Measurements from ENCODE around the gene BSN.

The BSN gene, protein sequence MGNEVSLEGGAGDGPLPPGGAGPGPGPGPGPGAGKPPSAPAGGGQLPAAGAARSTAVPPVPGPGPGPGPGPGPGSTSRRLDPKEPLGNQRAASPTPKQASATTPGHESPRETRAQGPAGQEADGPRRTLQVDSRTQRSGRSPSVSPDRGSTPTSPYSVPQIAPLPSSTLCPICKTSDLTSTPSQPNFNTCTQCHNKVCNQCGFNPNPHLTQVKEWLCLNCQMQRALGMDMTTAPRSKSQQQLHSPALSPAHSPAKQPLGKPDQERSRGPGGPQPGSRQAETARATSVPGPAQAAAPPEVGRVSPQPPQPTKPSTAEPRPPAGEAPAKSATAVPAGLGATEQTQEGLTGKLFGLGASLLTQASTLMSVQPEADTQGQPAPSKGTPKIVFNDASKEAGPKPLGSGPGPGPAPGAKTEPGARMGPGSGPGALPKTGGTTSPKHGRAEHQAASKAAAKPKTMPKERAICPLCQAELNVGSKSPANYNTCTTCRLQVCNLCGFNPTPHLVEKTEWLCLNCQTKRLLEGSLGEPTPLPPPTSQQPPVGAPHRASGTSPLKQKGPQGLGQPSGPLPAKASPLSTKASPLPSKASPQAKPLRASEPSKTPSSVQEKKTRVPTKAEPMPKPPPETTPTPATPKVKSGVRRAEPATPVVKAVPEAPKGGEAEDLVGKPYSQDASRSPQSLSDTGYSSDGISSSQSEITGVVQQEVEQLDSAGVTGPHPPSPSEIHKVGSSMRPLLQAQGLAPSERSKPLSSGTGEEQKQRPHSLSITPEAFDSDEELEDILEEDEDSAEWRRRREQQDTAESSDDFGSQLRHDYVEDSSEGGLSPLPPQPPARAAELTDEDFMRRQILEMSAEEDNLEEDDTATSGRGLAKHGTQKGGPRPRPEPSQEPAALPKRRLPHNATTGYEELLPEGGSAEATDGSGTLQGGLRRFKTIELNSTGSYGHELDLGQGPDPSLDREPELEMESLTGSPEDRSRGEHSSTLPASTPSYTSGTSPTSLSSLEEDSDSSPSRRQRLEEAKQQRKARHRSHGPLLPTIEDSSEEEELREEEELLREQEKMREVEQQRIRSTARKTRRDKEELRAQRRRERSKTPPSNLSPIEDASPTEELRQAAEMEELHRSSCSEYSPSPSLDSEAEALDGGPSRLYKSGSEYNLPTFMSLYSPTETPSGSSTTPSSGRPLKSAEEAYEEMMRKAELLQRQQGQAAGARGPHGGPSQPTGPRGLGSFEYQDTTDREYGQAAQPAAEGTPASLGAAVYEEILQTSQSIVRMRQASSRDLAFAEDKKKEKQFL (N-terminal part only)

GRCh38 chr3:49553692-49554632 lies at the start of gene BSN:
Gene BSN (plus strand): TSS chr3:49554477. CDS start chr3:49554603, 126 bp downstream.
- peak; percentile 89 for DNase-seq

DNA sequence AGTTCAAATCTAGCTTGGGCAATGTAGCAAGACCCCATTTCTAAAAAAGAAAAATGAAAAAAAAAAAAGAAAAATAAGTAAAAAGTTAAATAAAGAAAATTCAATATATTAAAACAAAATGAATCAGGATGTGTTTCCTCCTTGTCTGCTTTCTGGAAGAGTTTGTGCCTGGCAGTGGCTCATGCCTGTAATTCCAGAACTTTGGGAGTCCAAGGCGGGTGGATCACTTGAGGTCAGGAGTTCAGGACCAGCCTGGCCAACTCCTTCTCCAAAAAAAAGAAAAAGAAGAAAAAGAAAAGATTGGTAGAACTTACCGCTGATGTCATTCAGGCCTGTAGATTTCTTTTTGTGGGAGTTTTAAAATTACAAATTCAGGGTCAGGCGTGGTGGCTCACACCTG lies 47.4 kb upstream of the BSN start:
- DNase-seq: no peak

- DNase-seq: no peak
Measured at GRCh38 chr3:49509028-49509561, 45.2 kb upstream of the BSN start.

DNA sequence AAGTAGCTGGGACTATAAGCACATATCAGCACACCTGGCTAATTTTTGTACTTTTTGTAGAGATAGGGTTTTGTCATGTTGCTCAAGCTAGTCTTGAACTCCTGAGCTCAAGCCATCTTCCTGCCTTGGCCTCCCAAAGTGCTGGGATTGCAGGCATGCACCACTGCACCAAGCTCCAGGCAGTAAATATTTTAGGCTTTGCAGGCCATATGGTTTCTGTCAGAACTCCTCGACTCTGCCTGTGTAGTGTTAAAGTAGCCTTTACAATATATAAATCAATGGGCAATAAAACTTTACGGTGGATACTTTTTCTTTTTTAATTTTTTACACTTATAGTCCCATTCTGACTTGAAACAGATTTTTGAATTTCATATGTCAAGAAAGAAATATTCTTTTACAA lies 42.6 kb upstream of the BSN start:
- no peak for DNase-seq

- DNase-seq: no peak
Measured at GRCh38 chr3:49512781-49513355, 41.4 kb upstream of the BSN start.

- no peak for DNase-seq
Measured at GRCh38 chr3:49513494-49514124, 40.7 kb upstream of the BSN start.

DNA sequence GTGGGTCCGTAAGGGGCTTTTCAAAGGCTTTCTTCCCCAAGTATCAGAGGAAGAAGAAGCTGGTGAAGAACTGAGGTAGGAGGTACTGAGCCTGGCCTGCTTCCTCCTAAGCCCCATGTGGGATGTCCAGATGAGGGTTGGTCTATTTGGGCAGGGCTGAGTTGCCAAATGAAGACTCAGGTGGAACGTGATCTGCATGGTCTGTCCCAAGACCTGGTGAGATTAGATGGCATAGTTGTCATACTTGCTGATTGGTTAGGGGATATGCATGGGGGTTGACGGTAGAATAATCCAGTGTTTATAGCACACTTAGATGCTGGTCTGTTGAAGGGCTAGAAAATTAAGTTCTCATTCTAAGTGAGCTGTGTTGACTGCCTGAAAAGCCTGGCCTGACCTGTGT lies 36.3 kb upstream of the BSN start:
- DNase-seq: no peak

DNA sequence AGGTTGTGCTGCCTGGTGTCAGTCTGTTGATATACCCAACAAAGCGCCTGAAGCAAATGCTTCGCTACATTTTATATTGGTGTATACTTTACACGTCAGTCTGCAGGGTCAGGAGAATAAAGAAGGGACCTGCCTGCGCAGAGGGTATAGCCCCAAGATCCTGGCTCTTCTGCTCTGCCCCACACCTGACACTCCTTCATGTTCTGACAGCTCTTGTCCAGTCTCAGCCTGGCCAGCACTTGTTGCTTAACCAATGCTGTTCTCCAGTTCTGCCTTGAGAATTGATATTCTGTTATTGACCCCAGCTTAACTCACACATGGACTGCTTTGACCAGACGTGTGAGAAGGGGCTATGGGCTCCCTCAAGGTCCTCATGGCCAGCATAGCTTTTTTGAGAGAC lies 35.8 kb upstream of the BSN start:
- DNase-seq: no peak

DNA sequence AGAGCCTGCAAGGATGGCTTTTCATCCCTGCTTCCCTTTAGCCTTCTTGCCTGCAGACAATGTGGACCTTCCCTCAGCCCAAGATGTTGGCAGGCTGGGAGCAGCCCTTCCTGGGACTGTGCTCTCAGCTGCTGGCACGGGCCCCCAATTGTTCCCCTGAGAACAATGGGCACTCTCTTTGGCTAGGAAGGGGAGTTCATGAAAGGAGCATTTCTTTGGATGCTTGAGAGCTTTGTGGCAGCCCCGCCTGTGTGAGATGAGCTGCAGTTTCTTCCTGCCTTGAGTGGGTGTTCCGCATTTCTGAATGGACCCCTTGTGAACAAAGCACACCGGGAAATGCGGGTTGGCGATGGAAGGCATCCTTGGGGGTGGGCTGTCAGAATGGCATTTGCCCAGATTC lies 35.0 kb upstream of the BSN start:
- DNase-seq: no peak

GRCh38 chr3:49519916-49520385 lies 34.3 kb upstream of the BSN start:
- no peak for DNase-seq

GRCh38 chr3:49523756-49524747 lies 30.2 kb upstream of the BSN start:
- no peak for DNase-seq

DNA sequence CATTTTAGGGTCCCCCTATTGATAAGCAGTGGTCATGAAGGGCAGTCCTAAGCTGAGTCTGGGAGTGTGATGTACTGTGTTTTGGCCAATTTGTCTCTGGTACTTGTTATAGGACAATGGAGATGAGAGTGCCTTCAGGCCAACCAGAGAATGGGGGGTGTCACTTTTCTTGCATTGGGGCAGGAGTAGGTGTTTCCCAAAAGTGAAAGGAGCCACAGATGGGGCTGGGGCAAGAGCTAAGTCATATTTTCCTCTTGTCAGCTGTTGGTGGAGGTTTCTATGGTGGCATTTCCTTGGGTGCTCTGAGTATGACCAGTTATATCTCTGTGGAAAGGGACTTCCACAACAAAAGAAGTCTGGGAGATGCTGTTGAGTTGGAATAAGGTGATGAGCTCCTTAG lies 24.7 kb upstream of the BSN start:
- no peak for DNase-seq

- no peak for DNase-seq
Measured at GRCh38 chr3:49530231-49530630, 24.0 kb upstream of the BSN start.

GRCh38 chr3:49530701-49531100 lies 23.6 kb upstream of the BSN start:
- no peak for DNase-seq

DNA sequence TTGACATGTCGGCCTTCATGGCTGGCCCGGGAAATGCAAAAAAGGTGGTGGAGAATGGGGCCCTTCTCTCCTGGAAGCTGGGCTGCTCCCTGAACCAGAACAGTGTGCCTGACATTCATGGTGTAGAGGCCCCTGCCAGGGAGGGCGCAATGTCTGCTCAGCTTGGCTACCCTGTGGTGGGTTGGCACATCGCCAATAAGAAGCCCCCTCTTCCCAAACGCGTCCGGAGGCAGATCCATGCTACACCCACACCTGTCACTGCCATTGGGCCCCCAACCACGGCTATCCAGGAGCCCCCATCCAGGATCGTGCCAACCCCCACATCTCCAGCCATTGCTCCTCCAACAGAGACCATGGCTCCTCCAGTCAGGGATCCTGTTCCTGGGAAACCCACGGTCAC lies 23.1 kb upstream of the BSN start:
- no peak for DNase-seq

- DNase-seq: no peak
Measured at GRCh38 chr3:49531715-49532114, 22.6 kb upstream of the BSN start.

DNA sequence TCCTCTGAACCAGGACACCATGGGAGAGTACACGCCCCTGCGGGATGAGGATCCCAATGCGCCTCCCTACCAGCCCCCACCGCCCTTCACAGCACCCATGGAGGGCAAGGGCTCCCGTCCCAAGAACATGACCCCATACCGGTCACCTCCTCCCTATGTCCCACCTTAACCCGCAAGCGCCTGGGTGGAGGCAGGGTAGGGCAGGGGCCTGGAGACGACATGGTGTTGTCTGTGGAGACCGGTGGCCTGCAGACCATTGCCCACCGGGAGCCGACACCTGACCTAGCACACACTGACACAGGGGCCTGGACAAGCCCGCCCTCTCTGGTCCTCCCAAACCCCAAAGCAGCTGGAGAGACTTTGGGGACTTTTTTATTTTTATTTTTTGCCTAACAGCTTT lies 21.2 kb upstream of the BSN start:
- DNase-seq: no peak

- DNase-seq: no peak
Measured at GRCh38 chr3:49533786-49534519, 20.3 kb upstream of the BSN start.

Data from activated T-cell treated with anti-CD3 and anti-CD28 coated beads, Interleukin-2, amount 50 U/mL, for 1 hour (primary cell).